Left lobe of liver (tissue), 2 donors: ENCODE data around the gene FGB. TPM values are rescaled to one million over a fixed set of nuclear protein-coding genes. Genes with fewer than 3 reads are reported as not detected.
"Not testable (repeated sequence)": the region's sequence is repeated elsewhere in the genome, so short reads cannot be mapped to it uniquely, and the experiment has no call there.

Experiments used
- ATAC-seq: fragments of 200-7000 bp; cut with Tn5 transposase; one replicate; pipeline ENCODE4 v1.9.1; 2020; ENCODE audit warnings: mild to moderate bottlenecking, moderate library complexity
- DNase-seq: peaks from one replicate; pipeline ENCODE4 v3.0.0-alpha.2; 2020; ENCODE audit warnings: low spot score
- total RNA-seq: library from RNA; stranded (reverse); gene quantifications from one replicate; pipeline ENCODE4 v1.2.1, GENCODE V29; 2021
- donor health status: DM: no; HTN: no; CAD: no; lungs with moderate emphysema.
- donor health status: DM: no; HTN: yes; CAD: no.

The FGB gene
- total RNA-seq, 1 donor from 2014 or later: 9,039 TPM

DNA sequence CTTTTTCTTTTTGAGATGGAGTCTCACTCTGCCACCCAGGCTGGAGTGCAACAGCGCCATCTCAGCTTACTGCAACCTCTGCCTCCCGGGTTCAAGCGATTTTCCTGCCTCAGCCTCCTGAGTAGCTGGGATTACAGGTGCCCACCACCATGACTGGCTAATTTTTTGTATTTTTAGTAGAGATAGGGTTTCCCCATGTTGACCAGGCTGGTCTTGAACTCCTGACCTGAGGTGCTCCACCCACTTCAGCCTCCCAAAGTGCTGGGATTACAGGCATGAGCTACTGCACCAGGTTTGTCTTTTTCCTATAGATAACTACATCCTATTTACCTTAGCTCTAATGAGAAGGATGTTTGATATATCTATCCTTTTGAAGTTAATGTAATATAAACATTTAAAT is 31.5 kb downstream of the FGB start:
- ATAC-seq, DNase-seq: not testable (repeated sequence)

GRCh38 chr4:154595807-154596206 is 33.0 kb downstream of the FGB start:
- ATAC-seq (peak; percentile 9), DNase-seq (no peak)

DNA sequence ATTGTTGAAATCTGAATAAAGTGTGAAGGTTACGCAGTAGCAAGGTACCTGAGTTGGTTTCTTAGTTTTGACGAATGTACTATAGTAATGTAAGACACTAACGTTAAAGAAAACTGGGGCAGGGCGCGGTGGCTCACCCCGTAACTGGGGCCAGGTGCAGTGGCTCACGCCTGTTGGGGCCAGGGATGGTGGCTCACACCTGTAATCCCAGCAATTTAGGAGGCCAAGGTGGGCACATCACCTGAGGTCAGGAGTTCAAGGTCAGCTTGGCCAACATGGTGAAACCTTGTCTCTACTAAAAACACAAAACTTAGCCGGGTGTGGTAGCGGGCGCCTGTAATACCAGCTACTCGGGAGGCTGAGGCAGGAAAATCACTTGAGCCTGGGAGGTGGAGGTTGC is 34.5 kb downstream of the FGB start:
- DNase-seq: not testable (repeated sequence)
- ATAC-seq: peak; percentile 16

GRCh38 chr4:154597798-154598774 is 35.3 kb downstream of the FGB start:
- no peak for DNase-seq
- ATAC-seq: peak; percentile 65

- ATAC-seq (no peak), DNase-seq (no peak)
These were observed 39.7 kb downstream of the FGB start for GRCh38 chr4:154602404-154603020.

DNA sequence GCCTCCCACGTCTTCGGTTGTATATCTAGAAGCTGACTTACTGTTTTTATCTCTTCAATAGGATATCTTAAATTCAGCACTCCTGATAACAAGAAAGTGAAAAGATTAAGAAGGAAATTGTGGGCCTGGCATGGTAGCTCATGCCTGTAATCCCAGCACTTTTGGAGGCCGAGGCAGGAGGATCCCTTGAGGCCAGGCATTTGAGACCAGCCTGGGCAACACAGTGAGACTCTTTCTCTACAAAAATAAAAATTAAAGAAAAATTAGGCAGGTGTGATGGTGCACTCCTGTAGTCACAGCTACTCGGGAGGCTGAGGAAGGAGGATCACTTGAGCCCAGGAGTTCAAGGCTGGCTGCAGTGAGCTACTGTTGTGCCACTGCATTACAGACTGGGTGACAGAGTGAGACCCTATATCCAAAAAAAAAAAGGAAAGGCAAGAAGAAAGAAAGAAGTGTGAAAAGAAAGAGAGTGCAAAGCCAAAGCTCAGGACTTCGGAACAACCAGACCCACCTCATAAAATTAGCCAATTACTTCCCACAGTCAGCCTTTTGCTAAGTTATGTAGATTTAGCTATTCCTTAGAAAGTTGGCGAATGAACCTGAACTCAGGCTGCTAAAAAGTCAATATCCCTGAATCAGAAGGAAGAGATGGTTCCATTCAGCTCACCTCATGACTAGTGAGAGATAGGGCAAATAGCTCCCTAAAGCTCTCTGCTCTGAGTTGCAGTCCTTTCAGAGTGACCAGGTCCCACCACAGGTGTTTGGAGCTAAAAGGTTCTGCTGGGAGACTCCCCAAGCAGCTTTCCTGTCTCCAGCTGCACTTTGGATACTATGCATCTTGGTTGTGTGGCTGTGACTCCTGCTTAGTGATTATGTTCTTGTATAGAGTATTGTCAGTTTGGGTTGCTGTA is 40.5 kb downstream of the FGB start:
- DNase-seq (no peak), ATAC-seq (peak; percentile 2)

GRCh38 chr4:154604696-154605200 is 41.9 kb downstream of the FGB start:
- ATAC-seq: no peak

GRCh38 chr4:154606728-154607723 is 44.2 kb downstream of the FGB start:
- DNase-seq (no peak), ATAC-seq (peak; percentile 17)

More at GRCh38 chr4:154604696-154605200, 41.9 kb downstream of the FGB start:
- DNase-seq: no peak

- DNase-seq (no peak), ATAC-seq (peak; percentile 28)
These were observed 45.8 kb downstream of the FGB start for GRCh38 chr4:154608361-154609252.

DNA sequence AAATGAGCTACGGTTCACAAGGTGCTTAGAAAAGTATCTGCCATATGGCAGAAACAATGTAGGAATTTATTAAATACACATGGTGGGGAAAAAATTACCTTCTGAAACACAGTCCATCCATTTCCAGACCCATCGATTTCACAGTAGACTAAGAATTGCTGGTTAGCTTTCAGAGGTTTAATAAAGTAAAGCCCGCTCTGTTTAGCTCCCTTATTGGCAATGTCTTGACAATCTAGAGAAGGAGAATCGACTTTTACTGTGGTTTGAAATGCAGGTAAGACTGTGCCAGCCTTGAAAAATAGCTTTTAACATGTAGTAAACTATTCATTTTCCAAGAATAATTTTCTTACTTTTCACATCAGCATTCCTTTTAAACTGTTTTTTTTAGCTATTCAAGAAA is 46.7 kb downstream of the FGB start:
- DNase-seq (no peak), ATAC-seq (no peak)

GRCh38 chr4:154610582-154610981 is 47.8 kb downstream of the FGB start:
- no peak for ATAC-seq

DNA sequence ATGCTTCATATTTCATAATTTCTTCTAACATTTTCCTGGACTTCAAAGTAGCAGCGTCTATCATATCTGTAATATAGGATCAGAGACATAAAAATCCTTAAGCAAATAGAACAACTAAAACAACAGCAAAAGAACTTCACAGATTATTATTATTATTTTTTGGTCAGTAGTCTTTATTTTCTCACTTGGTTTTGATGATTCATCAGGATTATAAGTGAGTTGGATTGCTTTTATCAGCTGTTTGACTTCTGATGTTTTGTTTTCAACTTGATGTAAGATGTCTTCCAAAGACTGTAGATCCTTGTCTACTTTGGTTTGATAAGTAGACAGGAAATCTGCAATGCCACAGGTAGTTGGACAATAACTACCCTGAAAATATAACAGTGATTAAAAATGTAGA is 49.0 kb downstream of the FGB start:
- ATAC-seq (no peak), DNase-seq (no peak)

More at GRCh38 chr4:154610582-154610981, 47.8 kb downstream of the FGB start:
- DNase-seq: no peak

DNA sequence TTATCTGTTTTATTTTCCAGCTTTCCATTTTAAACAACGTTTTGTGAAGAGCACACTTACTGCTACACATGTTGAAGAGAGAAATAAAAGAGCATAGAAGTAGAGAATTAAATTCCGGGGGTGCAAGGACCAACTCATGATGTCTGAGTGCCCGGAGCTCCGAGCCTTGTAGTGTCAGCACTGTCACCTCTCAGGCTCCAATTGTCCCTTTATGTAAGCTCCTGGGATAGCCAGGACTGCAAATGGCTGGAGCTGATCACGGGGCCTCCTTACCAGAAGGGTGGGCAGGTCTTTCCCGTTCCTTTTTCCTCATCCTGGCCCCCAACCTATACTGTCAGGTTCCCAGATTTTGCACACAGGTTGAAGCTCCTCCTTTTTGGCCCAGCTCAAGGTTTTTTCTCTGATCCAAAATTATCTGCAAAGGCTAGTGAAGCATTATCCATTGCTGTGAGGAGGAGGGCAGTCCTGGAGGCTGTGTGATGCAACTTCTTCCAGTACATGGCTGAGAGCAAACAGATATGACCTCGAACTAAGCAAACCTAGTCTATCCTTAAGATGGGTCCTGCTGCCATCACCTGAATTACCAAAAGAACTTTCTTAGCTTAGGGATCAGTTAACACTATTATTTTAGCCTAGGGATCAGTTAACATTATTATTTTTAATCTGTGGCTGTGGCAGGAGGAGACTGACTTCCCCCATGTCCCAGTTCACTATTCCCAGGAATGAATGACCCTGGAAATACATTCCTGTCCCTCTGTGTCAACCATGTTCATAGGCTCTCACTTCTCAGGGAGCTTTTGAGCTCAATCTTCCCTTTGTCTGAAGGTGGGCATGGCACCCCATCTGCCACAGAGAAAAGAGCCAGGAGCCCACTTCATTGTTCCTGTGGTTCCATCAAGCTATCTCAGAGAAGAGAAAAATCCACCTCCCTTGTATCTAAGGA is 49.9 kb downstream of the FGB start, which contains the start of gene FGG:
TSS of gene FGG (minus strand) at position 185 of the 943 bp plus-strand sequence. CDS start at position 138, 47 bp downstream.
- ATAC-seq: peak; percentile 76
- peak; percentile 93 for DNase-seq

GRCh38 chr4:154614306-154614705 is 51.5 kb downstream of the FGB start:
- no peak for ATAC-seq
- no peak for DNase-seq

DNA sequence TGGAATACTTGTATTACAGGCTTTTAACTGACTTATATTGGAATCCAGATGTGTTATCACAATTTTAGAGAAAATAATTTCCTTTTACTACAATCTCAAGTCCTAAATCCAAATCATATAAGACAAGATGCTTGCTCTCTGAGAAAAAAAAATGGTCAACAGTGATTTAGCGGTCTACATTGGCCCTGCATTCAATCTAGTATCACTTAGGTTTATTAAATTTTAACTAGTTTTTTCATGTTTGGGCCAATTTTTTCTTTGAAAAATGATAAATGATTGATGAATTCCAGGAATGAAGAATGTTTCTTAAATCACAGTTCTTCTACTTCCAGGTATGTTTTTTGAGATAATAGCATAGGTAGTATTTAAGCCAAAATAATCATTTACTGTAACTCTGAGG is 52.4 kb downstream of the FGB start:
- ATAC-seq: no peak

DNA sequence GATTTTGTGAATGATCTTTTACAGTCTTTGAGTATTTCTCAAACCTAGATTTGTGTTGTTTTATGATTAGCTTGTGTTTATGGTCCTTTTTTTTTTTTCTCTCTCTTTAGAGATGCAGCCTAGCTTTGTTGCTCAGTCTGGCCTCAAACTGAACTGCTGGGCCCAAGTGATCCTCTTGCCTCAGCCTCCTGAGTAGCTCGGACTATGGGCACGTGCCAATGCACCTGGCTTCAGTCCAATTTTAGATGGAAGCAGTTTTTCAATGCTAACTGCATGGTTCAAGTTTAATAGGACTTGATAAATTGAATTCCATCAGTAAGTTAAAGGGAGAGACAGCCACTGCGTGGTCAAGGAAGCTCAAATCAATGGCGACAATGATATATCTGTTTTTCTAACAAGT is 53.5 kb downstream of the FGB start:
- ATAC-seq: no peak
- no peak for DNase-seq

More for the DNA sequence above, 52.4 kb downstream of the FGB start:
- no peak for DNase-seq

DNA sequence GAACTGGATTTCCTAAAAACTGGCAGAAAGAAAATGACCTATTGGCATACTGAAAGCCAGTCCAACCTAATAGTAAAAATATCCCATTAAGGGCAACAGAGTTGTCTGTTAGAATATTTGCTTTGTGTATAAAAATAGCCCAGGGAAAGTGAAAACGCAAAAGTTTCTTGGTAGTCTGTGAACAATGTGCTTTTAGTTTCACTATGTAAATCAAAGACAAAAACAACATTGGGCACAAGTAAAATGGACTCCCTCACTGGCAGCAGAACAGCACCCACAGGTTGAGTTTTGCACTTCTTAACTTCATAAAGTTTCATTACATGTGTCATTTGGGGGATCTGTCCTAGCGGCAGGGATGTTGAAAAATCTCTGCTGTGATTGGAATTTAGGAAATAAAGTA is 53.9 kb downstream of the FGB start:
- ATAC-seq: no peak
- no peak for DNase-seq
